Activated B cell treated with CpG ODN at 0.5 μM for 24 hours (primary cell): ENCODE results near the gene QSOX2. TPM values are rescaled to one million over a fixed set of nuclear protein-coding genes. Genes with fewer than 3 reads are reported as not detected.

Source experiments
- ATAC-seq: fragments of 200-7000 bp; cut with Tn5 transposase; one replicate; pipeline ENCODE4 v1.10.0; 2021; ENCODE audit warnings: low read depth, mild to moderate bottlenecking, moderate library complexity
- CTCF ChIA-PET: fragments of 350-600 bp; sonication (Branson Sonifier 250); formaldehyde crosslinking; loops from one replicate; lab custom pipeline; 2021; ENCODE audit warnings: antibody characterized with exemption; lab: Charles Lee
- POLR2A ChIA-PET: fragments of 350-600 bp; sonication (Branson Sonifier 250); formaldehyde crosslinking; loops from one replicate; lab custom pipeline; 2021; ENCODE audit warnings: antibody characterized with exemption; lab: Charles Lee
- DNase-seq: peaks from one replicate; pipeline ENCODE4 v3.0.0; 2022
- H3K27ac Mint-ChIP-seq: one replicate; pipeline ENCODE4 v1.8.0; 2020; ENCODE audit warnings: mixed read lengths
- H3K27me3 Mint-ChIP-seq: one replicate; pipeline ENCODE4 v1.8.0; 2021; ENCODE audit warnings: mixed read lengths
- H3K36me3 Mint-ChIP-seq: one replicate; pipeline ENCODE4 v1.8.0; 2021; ENCODE audit warnings: low read depth, mixed read lengths
- H3K4me1 Mint-ChIP-seq: one replicate; pipeline ENCODE4 v1.8.0; 2021; ENCODE audit warnings: mixed read lengths
- H3K4me3 Mint-ChIP-seq: one replicate; pipeline ENCODE4 v1.8.0; 2020; ENCODE audit warnings: mild to moderate bottlenecking, mixed read lengths
- H3K9me3 Mint-ChIP-seq: one replicate; pipeline ENCODE4 v1.8.0; 2020; ENCODE audit warnings: mixed read lengths
- intact Hi-C: fragments of 100-400 bp; cut with micrococcal nuclease; formaldehyde crosslinking; loops from one replicate; pipeline ENCODE4 v1.15.1; 2024
- total RNA-seq: library from RNA; stranded (reverse); gene quantifications from 2 replicates; pipeline ENCODE4 v1.2.3, GENCODE V29; 2022
- TF ChIP-seq, protein P1 (sequence below): fragments of 200-600 bp; IDR thresholded peaks from one replicate; pipeline ENCODE4 v1.8.0; 2022; ENCODE audit warnings: antibody characterized with exemption, mild to moderate bottlenecking

The QSOX2 gene, protein sequence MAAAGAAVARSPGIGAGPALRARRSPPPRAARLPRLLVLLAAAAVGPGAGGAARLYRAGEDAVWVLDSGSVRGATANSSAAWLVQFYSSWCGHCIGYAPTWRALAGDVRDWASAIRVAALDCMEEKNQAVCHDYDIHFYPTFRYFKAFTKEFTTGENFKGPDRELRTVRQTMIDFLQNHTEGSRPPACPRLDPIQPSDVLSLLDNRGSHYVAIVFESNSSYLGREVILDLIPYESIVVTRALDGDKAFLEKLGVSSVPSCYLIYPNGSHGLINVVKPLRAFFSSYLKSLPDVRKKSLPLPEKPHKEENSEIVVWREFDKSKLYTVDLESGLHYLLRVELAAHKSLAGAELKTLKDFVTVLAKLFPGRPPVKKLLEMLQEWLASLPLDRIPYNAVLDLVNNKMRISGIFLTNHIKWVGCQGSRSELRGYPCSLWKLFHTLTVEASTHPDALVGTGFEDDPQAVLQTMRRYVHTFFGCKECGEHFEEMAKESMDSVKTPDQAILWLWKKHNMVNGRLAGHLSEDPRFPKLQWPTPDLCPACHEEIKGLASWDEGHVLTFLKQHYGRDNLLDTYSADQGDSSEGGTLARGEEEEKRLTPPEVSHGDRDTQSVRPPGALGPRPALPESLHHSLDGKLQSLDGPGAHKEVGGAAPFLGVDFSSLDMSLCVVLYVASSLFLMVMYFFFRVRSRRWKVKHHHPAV
- total RNA-seq, result 43.3 and 49.1 TPM in 2 replicates

DNA sequence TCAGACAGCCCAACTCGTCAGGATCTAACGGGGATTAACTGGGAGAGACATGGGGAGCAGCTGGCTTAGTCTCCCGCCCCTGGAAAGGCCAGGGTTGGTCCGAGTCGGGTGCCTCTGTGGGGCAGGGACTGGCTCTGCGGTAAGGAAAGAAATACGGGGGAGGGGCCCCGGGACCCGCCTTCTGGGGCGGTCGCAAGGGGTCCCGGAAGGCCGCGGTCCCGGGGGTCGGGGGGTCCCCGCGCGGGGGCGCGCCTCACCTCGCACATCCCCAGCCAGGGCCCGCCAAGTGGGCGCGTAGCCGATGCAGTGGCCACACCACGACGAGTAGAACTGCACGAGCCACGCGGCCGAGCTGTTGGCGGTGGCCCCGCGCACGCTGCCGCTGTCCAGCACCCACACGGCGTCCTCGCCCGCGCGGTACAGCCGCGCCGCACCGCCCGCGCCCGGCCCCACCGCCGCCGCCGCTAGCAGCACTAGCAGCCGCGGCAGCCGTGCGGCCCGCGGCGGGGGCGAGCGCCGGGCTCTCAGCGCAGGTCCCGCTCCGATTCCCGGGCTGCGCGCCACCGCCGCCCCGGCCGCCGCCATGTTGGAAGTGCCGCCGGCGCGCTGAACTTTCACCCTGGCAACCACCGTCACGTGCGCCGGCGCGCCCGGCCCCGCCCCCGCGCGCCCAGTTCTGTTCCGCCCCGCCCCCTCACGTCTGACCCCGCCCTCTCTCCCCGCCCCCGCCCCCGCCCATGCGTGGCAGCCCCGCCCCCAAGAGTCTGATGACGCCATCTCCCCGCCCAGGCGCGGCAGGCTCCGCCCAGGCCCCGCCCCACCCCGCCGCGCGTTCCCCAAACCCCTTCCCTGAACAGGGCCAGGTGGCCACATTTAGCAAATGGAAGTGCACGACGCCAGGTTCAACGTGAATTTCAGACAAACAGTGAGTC is at the start of gene QSOX2:
Gene QSOX2, minus strand, starts transcription at position 594 of the 932 bp plus-strand sequence. Its CDS starts 9 bp downstream, at position 585.
- H3K36me3 Mint-ChIP-seq, result peaks cover 34% of the 10 kb centered on the region
- no peaks in the 10 kb centered on the region for H3K27me3 Mint-ChIP-seq
- H3K9me3 Mint-ChIP-seq, result no peaks in the 10 kb centered on the region
- ChIA-PET CTCF (interaction anchor here (3.6 kb wide), 1 partner anchor 20 kb away, joined by 39 read pairs; no protein-coding TSS in a partner anchor), POLR2A (interaction anchor here (0.6 to 2.0 kb wide), 7 partner anchors 19 to 118 kb away, joined by 3 to 10 read pairs (median 4); partner anchors contain the start of gene DNLZ)
- H3K4me3 Mint-ChIP-seq, result peak within 1 kb of the TSS; percentile 95
- intact Hi-C loops, result loop anchor here (1.0 to 10.0 kb wide), 5 partner anchors 22 to 285 kb away; partner anchors contain the start of genes DNLZ, SNAPC4, TMEM250 and UBAC1
- peaks cover 52% of the 10 kb centered on the region for H3K4me1 Mint-ChIP-seq
- H3K27ac Mint-ChIP-seq, result peak within 1 kb of the TSS; percentile 92
- DNase-seq, result peak; percentile 83
- peak; percentile 70 for ATAC-seq
- TF ChIP-seq, protein P1, sequence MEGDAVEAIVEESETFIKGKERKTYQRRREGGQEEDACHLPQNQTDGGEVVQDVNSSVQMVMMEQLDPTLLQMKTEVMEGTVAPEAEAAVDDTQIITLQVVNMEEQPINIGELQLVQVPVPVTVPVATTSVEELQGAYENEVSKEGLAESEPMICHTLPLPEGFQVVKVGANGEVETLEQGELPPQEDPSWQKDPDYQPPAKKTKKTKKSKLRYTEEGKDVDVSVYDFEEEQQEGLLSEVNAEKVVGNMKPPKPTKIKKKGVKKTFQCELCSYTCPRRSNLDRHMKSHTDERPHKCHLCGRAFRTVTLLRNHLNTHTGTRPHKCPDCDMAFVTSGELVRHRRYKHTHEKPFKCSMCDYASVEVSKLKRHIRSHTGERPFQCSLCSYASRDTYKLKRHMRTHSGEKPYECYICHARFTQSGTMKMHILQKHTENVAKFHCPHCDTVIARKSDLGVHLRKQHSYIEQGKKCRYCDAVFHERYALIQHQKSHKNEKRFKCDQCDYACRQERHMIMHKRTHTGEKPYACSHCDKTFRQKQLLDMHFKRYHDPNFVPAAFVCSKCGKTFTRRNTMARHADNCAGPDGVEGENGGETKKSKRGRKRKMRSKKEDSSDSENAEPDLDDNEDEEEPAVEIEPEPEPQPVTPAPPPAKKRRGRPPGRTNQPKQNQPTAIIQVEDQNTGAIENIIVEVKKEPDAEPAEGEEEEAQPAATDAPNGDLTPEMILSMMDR, result no peak

DNA sequence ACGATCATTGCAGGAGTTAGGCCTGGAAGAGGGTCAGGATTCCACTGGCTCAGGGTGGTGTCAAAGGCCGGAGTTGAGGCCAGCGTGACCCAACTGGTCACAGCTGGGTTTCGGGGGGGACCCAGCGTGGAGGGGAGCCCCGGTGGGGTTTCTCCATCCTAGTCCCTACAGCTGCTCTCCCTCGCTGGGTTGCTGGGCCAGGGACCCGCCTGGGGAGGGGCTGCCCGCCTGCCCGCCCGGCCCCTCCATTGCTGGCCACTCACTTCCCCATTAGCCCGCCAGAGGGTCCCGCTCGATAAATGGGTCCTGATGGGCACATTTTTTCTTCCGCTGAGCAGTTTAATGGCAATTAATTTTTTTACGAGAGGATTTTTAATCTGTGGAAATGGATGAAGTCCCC is 49.4 kb upstream of the QSOX2 start:
- Mint-ChIP-seq H3K27ac (no peak overlapping the region), H3K4me1 (peaks cover 3% of the 10 kb centered on the region), H3K36me3 (no peaks in the 10 kb centered on the region), H3K27me3 (no peaks in the 10 kb centered on the region), H3K9me3 (no peaks in the 10 kb centered on the region), H3K4me3 (no peak overlapping the region)
- CTCF ChIA-PET, result no interaction called here
- DNase-seq (no peak), ATAC-seq (no peak)
- intact Hi-C loops, result no loop called here
- POLR2A ChIA-PET, result no interaction called here
- TF ChIP-seq, protein P1, result no peak

DNA sequence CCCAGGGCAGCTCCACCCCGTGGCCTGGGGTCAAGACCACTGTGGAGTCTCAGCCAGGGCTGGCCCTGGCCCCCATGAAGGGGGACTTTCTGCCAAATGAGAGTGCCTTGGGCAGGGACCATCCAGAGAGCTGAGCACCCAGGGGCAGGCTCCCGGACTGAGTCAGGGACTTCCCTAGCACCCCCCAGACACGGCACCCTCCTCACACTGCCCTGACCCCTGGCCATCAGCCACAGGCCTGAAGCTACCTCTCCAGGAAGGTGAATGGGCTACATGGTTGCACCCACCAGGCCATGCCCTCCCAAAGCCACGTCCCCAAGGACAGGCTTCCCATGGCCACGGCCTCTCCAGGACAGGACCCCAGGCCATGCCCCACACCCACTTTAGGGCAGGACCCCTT is 48.8 kb upstream of the QSOX2 start:
- CTCF ChIA-PET, result no interaction called here
- Mint-ChIP-seq H3K4me1 (peaks cover 3% of the 10 kb centered on the region), H3K4me3 (no peak overlapping the region), H3K9me3 (no peaks in the 10 kb centered on the region), H3K36me3 (no peaks in the 10 kb centered on the region), H3K27me3 (no peaks in the 10 kb centered on the region), H3K27ac (no peak overlapping the region)
- intact Hi-C loops, result no loop called here
- DNase-seq (no peak), ATAC-seq (no peak)
- POLR2A ChIA-PET, result no interaction called here
- TF ChIP-seq, protein P1, result no peak

DNA sequence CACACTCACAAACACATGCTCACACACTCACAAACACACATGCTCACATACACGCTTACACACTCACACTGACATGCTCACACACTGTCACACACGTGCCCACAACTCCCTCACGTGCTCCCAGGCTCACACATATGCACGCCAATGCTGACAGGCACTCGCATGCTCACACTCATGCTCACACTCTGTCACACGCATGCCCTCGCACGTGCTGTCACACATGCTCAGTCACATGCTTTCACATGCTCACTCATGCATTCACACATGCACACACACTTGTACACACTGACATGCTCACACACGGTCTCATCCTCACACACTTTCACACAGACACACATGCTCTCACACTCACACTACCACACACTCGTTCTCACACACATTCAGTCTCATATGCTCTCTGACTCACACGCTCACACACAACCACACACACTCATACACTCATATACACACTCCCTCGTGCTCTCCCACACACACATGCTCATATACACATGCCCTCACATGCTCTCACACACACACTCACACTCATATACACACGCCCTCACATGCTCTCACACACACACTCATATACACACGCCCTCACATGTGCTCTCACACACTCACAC is 48.0 kb upstream of the QSOX2 start:
- Mint-ChIP-seq H3K4me3 (no peak overlapping the region), H3K27ac (no peak overlapping the region), H3K4me1 (peaks cover 3% of the 10 kb centered on the region), H3K27me3 (no peaks in the 10 kb centered on the region), H3K36me3 (no peaks in the 10 kb centered on the region), H3K9me3 (no peaks in the 10 kb centered on the region)
- ATAC-seq (no peak), DNase-seq (no peak)
- ChIA-PET CTCF (no interaction called here), POLR2A (no interaction called here)
- TF ChIP-seq, protein P1, result no peak
- intact Hi-C loops, result no loop called here
